ENCODE data around the gene MIPOL1. TPM values are rescaled to one million over a fixed set of nuclear protein-coding genes. Genes with fewer than 3 reads are reported as not detected.

MIPOL1 gene
- total and polyA plus RNA-seq, 2 of the 4 experiments (the other 2 are of a cell fraction): 2.7 to 5.9 TPM

DNA sequence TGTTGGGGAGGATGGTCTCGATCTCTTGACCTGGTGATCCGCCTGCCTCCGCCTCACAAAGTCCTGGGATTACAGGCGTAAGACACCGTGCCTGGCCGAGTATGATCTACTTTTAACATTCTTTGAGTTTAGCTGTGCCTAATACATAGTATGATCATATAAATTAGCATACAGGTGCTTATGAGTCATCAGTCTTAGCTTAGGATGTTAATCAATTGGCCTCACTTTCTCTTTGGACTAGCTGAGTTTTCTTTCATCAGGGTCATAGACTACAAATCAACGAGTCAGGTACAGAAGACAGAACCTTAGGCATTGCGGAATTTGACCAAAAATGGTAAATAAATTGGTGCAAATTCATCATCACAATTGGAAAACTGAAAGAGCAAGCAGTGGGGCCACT is 27.5 kb upstream of the MIPOL1 start:
- no peak overlapping the region for H3K9ac ChIP-seq (ENCODE audit: low read depth, low read length)
- 0 out of 2 replicates have a peak, but pooled peaks cover 2% of the 10 kb centered on the region for H3K4me1 ChIP-seq (ENCODE audit: control insufficient read depth, insufficient read depth, low read length)
- dilution Hi-C loops (cut with HindIII; ENCODE audit: low sequenced_read_pairs, unreplicated experiment) (no loop called here), in situ Hi-C loops (cut with MboI; ENCODE audit: low sequenced_read_pairs) (no loop called here), intact Hi-C loops (cut with micrococcal nuclease) (no loop called here)
- no CpG with 5 or more reads among the region's 8 CpGs for WGBS, 2 experiments (ENCODE audit: extremely low coverage in 2 of 2, insufficient read length in 1 of 2)
- no peak overlapping the region for H3K4ac ChIP-seq (ENCODE audit: low read depth, low read length)
- no peak overlapping the region for H2AK5ac ChIP-seq (ENCODE audit: low read depth, low read length)
- H3K79me1 ChIP-seq (ENCODE audit: low read depth in 1 of 2, low read length in 2 of 2): peaks cover 2 to 3% of the 10 kb centered on the region in 2 experiments; a peak in 1 of 4 replicates
- ChIA-PET POLR2A (ENCODE audit: unreplicated experiment) (no interaction called here), CTCF (interaction anchor here (1.0 kb wide), 1 partner anchor 18 kb away, joined by 4 read pairs; no protein-coding TSS in a partner anchor)
- no peak overlapping the region for H2BK15ac ChIP-seq (ENCODE audit: low read depth, low read length)
- H3K23ac ChIP-seq (ENCODE audit: low read depth, low read length): no peak overlapping the region
- H3K9me3 ChIP-seq (ENCODE audit: control insufficient read depth, insufficient read depth, low read length): no peaks in the 10 kb centered on the region
- H3K4me2 ChIP-seq (ENCODE audit: low read depth, low read length): no peak overlapping the region
- no peak overlapping the region for H2BK120ac ChIP-seq (ENCODE audit: low read depth, low read length)
- no peak overlapping the region for H4K8ac ChIP-seq (ENCODE audit: low read depth in 2 of 2, low read length in 2 of 2)
- ATAC-seq (ENCODE audit: low read depth): no peak
- no peaks in the 10 kb centered on the region for H3K27me3 ChIP-seq (ENCODE audit: control insufficient read depth, insufficient read depth, low read length)
- H4K5ac ChIP-seq (ENCODE audit: low read depth, low read length): no peak overlapping the region
- H3K56ac ChIP-seq (ENCODE audit: extremely low read depth, insufficient read depth, low read length): no peak overlapping the region
- H2BK5ac ChIP-seq (ENCODE audit: low read depth, low read length, poor library complexity, severe bottlenecking): no peak overlapping the region
- no peak for DNase-seq
- H3K9me1 ChIP-seq (ENCODE audit: insufficient read depth, low read length): no peaks in the 10 kb centered on the region
- no peak overlapping the region for H4K91ac ChIP-seq (ENCODE audit: insufficient read depth, low read depth, low read length)
- BruUV-seq (replicated peaks): no TSS peak
- H3K18ac ChIP-seq (ENCODE audit: low read depth, low read length): no peak overlapping the region
- no peak overlapping the region for H2BK20ac ChIP-seq (ENCODE audit: low read depth, low read length)
- H3K27ac ChIP-seq (ENCODE audit: insufficient read depth, low read length): no peak overlapping the region
- H3K36me3 ChIP-seq (ENCODE audit: control insufficient read depth, insufficient read depth, low read length): no peaks in the 10 kb centered on the region
- no peak overlapping the region for H3K4me3 ChIP-seq (ENCODE audit: insufficient read depth, low read depth, low read length)
- no peak overlapping the region for H3K14ac ChIP-seq (replicated peaks; ENCODE audit: low read depth, low read length)
- H4K20me1 ChIP-seq (ENCODE audit: insufficient read depth, low read length): no peaks in the 10 kb centered on the region
- H2AFZ ChIP-seq (replicated peaks; ENCODE audit: low read length, poor library complexity): no peak overlapping the region
- H2AK9ac ChIP-seq (replicated peaks; ENCODE audit: low read depth, low read length, poor library complexity): no peak overlapping the region
- TF ChIP-seq NFE2L2 (IDR thresholded peaks at IDR 0.05; ENCODE audit: low read depth, low read length): no peak
- no peak for TF ChIP-seq CHD1 (IDR thresholded peaks at IDR 0.05; ENCODE audit: low read depth, low read length)
- TF ChIP-seq RCOR1 (IDR thresholded peaks at IDR 0.05; ENCODE audit: insufficient replicate concordance, low read length): no peak
- TF ChIP-seq, protein P1, sequence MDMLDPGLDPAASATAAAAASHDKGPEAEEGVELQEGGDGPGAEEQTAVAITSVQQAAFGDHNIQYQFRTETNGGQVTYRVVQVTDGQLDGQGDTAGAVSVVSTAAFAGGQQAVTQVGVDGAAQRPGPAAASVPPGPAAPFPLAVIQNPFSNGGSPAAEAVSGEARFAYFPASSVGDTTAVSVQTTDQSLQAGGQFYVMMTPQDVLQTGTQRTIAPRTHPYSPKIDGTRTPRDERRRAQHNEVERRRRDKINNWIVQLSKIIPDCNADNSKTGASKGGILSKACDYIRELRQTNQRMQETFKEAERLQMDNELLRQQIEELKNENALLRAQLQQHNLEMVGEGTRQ (IDR thresholded peaks at IDR 0.05; ENCODE audit: low read depth, low read length): no peak
- no peak for TF ChIP-seq MAFK (IDR thresholded peaks at IDR 0.05; ENCODE audit: low read depth, low read length)
- TF ChIP-seq SMC3 (IDR thresholded peaks at IDR 0.05; ENCODE audit: low read depth, low read length): no peak
- no peak for TF ChIP-seq FOS (IDR thresholded peaks at IDR 0.05; ENCODE audit: low read depth, low read length)
- no peak for TF ChIP-seq RFX5 (IDR thresholded peaks at IDR 0.05; ENCODE audit: low read depth, low read length)
- TF ChIP-seq, protein P2, sequence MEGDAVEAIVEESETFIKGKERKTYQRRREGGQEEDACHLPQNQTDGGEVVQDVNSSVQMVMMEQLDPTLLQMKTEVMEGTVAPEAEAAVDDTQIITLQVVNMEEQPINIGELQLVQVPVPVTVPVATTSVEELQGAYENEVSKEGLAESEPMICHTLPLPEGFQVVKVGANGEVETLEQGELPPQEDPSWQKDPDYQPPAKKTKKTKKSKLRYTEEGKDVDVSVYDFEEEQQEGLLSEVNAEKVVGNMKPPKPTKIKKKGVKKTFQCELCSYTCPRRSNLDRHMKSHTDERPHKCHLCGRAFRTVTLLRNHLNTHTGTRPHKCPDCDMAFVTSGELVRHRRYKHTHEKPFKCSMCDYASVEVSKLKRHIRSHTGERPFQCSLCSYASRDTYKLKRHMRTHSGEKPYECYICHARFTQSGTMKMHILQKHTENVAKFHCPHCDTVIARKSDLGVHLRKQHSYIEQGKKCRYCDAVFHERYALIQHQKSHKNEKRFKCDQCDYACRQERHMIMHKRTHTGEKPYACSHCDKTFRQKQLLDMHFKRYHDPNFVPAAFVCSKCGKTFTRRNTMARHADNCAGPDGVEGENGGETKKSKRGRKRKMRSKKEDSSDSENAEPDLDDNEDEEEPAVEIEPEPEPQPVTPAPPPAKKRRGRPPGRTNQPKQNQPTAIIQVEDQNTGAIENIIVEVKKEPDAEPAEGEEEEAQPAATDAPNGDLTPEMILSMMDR (conservative IDR thresholded peaks at IDR 0.05; ENCODE audit: low read depth, low read length): no peak
- TF ChIP-seq, protein P3, sequence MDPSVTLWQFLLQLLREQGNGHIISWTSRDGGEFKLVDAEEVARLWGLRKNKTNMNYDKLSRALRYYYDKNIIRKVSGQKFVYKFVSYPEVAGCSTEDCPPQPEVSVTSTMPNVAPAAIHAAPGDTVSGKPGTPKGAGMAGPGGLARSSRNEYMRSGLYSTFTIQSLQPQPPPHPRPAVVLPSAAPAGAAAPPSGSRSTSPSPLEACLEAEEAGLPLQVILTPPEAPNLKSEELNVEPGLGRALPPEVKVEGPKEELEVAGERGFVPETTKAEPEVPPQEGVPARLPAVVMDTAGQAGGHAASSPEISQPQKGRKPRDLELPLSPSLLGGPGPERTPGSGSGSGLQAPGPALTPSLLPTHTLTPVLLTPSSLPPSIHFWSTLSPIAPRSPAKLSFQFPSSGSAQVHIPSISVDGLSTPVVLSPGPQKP (IDR thresholded peaks at IDR 0.05; ENCODE audit: borderline replicate concordance, low read depth, low read length): no peak
- no peak for TF ChIP-seq POLR2A (IDR thresholded peaks at IDR 0.05; ENCODE audit: low read depth, low read length)
- TF ChIP-seq MXI1 (IDR thresholded peaks at IDR 0.05; ENCODE audit: borderline replicate concordance, low read depth, low read length): no peak
- TF ChIP-seq BHLHE40 (IDR thresholded peaks at IDR 0.05; ENCODE audit: low read depth, low read length): no peak
- TF ChIP-seq CEBPB (IDR thresholded peaks at IDR 0.05; ENCODE audit: low read depth, low read length): no peak
- no peak for TF ChIP-seq MAZ (IDR thresholded peaks at IDR 0.05; ENCODE audit: borderline replicate concordance, low read depth, low read length)
- TF ChIP-seq RAD21 (IDR thresholded peaks at IDR 0.05; ENCODE audit: low read length): no peak
